ENCODE measurements around the gene GIMAP1. TPM values are rescaled to one million over a fixed set of nuclear protein-coding genes. Genes with fewer than 3 reads are reported as not detected.

Gene GIMAP1
- total RNA-seq, 1 experiment from 2014 or later = not detected

DNA sequence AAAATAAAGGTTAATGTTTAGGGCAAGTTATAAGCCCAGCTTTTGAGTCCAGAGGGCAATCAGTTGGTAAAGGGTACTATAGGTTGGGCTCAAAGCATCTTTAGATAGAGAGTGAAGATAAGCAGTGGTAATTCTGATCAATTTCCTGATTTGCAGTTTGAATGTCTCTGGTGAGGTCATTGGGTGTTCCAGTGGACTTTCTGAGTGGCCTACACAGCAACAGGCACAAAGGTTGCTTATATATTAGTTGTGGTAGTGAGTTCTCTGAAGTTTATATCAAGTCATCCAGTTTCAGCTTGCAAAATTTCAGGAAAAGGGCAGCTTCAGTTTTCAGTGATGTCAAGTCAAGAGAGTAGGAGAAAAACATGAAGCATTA is 49.9 kb downstream of the GIMAP1 start (continued):
- TF ChIP-seq, protein P1, sequence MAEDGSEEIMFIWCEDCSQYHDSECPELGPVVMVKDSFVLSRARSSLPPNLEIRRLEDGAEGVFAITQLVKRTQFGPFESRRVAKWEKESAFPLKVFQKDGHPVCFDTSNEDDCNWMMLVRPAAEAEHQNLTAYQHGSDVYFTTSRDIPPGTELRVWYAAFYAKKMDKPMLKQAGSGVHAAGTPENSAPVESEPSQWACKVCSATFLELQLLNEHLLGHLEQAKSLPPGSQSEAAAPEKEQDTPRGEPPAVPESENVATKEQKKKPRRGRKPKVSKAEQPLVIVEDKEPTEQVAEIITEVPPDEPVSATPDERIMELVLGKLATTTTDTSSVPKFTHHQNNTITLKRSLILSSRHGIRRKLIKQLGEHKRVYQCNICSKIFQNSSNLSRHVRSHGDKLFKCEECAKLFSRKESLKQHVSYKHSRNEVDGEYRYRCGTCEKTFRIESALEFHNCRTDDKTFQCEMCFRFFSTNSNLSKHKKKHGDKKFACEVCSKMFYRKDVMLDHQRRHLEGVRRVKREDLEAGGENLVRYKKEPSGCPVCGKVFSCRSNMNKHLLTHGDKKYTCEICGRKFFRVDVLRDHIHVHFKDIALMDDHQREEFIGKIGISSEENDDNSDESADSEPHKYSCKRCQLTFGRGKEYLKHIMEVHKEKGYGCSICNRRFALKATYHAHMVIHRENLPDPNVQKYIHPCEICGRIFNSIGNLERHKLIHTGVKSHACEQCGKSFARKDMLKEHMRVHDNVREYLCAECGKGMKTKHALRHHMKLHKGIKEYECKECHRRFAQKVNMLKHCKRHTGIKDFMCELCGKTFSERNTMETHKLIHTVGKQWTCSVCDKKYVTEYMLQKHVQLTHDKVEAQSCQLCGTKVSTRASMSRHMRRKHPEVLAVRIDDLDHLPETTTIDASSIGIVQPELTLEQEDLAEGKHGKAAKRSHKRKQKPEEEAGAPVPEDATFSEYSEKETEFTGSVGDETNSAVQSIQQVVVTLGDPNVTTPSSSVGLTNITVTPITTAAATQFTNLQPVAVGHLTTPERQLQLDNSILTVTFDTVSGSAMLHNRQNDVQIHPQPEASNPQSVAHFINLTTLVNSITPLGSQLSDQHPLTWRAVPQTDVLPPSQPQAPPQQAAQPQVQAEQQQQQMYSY (CRISPR knock-in tag; IDR thresholded peaks at IDR 0.05) = no peak
- TF ChIP-seq, protein P2, sequence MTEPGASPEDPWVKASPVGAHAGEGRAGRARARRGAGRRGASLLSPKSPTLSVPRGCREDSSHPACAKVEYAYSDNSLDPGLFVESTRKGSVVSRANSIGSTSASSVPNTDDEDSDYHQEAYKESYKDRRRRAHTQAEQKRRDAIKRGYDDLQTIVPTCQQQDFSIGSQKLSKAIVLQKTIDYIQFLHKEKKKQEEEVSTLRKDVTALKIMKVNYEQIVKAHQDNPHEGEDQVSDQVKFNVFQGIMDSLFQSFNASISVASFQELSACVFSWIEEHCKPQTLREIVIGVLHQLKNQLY (CRISPR knock-in tag; IDR thresholded peaks at IDR 0.05) = no peak
- TF ChIP-seq, protein P3, sequence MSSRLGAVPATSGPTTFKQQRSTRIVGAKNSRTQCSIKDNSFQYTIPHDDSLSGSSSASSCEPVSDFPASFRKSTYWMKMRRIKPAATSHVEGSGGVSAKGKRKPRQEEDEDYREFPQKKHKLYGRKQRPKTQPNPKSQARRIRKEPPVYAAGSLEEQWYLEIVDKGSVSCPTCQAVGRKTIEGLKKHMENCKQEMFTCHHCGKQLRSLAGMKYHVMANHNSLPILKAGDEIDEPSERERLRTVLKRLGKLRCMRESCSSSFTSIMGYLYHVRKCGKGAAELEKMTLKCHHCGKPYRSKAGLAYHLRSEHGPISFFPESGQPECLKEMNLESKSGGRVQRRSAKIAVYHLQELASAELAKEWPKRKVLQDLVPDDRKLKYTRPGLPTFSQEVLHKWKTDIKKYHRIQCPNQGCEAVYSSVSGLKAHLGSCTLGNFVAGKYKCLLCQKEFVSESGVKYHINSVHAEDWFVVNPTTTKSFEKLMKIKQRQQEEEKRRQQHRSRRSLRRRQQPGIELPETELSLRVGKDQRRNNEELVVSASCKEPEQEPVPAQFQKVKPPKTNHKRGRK (CRISPR knock-in tag; IDR thresholded peaks at IDR 0.05; ENCODE audit: borderline replicate concordance) = no peak
- TF ChIP-seq NR1H2 (CRISPR knock-in tag; IDR thresholded peaks at IDR 0.05) (no peak), PRRX2 (CRISPR knock-in tag; IDR thresholded peaks at IDR 0.05) (no peak), NR2C2 (CRISPR knock-in tag; IDR thresholded peaks at IDR 0.05) (no peak)
- TF ChIP-seq, protein P4, sequence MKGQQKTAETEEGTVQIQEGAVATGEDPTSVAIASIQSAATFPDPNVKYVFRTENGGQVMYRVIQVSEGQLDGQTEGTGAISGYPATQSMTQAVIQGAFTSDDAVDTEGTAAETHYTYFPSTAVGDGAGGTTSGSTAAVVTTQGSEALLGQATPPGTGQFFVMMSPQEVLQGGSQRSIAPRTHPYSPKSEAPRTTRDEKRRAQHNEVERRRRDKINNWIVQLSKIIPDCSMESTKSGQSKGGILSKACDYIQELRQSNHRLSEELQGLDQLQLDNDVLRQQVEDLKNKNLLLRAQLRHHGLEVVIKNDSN (CRISPR knock-in tag; IDR thresholded peaks at IDR 0.05) = no peak

DNA sequence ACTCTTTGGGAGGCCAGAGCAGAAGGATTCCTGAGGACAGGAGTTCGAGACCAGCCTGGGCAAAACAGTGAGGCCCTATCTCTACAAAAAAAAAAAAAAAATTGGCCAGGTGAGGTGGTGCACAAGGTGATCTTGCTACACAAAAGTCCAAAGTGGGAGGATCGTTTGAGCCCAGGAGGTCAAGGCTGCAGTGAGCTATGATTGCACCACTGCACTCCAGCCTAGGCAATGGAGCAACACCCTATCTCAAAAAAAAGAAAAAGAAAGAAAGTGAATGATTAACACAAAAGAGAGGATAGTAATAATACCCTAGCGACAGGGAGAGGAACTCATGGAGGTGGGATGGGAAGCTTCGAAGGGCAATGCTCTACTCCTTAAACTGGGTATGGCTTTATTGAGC is 53.4 kb downstream of the GIMAP1 start:
- POLR2A ChIA-PET = no interaction called here
- Mint-ChIP-seq H3K4me1 (peaks cover 10% of the 10 kb centered on the region), H3K36me3 (0 out of 2 replicates have a peak, but pooled peaks cover 2% of the 10 kb centered on the region), H3K9me3 (peaks cover 24% of the 10 kb centered on the region), H3K27me3 (ENCODE audit: low read depth) (peaks cover 13% of the 10 kb centered on the region; the same call in 1 of the 2 replicates), H3K4me3 (no peak overlapping the region), H3K27ac (no peak overlapping the region)
- ATAC-seq (no peak), DNase-seq (ENCODE audit: low spot score) (no peak)
- TF ChIP-seq, protein P5, sequence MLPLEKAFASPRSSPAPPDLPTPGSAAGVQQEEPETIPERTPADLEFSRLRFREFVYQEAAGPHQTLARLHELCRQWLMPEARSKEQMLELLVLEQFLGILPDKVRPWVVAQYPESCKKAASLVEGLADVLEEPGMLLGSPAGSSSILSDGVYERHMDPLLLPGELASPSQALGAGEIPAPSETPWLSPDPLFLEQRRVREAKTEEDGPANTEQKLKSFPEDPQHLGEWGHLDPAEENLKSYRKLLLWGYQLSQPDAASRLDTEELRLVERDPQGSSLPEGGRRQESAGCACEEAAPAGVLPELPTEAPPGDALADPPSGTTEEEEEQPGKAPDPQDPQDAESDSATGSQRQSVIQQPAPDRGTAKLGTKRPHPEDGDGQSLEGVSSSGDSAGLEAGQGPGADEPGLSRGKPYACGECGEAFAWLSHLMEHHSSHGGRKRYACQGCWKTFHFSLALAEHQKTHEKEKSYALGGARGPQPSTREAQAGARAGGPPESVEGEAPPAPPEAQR (CRISPR knock-in tag; IDR thresholded peaks at IDR 0.05) = no peak
- TF ChIP-seq ZNF423 (CRISPR knock-in tag; IDR thresholded peaks at IDR 0.05) (no peak), NFYB (CRISPR knock-in tag; conservative IDR thresholded peaks at IDR 0.05; ENCODE audit: low read depth) (no peak), TCF7 (CRISPR knock-in tag; IDR thresholded peaks at IDR 0.05; ENCODE audit: low read depth) (no peak), ESRRA (CRISPR knock-in tag; IDR thresholded peaks at IDR 0.05; ENCODE audit: borderline replicate concordance) (no peak), JUN (CRISPR knock-in tag; IDR thresholded peaks at IDR 0.05) (no peak), RORB (CRISPR knock-in tag; IDR thresholded peaks at IDR 0.05) (no peak), CREM (CRISPR knock-in tag; IDR thresholded peaks at IDR 0.05) (no peak), FOXP1 (CRISPR knock-in tag; IDR thresholded peaks at IDR 0.05; ENCODE audit: borderline replicate concordance) (no peak)
- TF ChIP-seq, protein P6, sequence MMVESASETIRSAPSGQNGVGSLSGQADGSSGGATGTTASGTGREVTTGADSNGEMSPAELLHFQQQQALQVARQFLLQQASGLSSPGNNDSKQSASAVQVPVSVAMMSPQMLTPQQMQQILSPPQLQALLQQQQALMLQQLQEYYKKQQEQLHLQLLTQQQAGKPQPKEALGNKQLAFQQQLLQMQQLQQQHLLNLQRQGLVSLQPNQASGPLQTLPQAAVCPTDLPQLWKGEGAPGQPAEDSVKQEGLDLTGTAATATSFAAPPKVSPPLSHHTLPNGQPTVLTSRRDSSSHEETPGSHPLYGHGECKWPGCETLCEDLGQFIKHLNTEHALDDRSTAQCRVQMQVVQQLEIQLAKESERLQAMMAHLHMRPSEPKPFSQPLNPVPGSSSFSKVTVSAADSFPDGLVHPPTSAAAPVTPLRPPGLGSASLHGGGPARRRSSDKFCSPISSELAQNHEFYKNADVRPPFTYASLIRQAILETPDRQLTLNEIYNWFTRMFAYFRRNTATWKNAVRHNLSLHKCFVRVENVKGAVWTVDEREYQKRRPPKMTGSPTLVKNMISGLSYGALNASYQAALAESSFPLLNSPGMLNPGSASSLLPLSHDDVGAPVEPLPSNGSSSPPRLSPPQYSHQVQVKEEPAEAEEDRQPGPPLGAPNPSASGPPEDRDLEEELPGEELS (CRISPR knock-in tag; IDR thresholded peaks at IDR 0.05) = no peak
- TF ChIP-seq, protein P7, sequence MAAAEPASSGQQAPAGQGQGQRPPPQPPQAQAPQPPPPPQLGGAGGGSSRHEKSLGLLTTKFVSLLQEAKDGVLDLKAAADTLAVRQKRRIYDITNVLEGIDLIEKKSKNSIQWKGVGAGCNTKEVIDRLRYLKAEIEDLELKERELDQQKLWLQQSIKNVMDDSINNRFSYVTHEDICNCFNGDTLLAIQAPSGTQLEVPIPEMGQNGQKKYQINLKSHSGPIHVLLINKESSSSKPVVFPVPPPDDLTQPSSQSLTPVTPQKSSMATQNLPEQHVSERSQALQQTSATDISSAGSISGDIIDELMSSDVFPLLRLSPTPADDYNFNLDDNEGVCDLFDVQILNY (CRISPR knock-in tag; IDR thresholded peaks at IDR 0.05) = no peak
- TF ChIP-seq, protein P8, sequence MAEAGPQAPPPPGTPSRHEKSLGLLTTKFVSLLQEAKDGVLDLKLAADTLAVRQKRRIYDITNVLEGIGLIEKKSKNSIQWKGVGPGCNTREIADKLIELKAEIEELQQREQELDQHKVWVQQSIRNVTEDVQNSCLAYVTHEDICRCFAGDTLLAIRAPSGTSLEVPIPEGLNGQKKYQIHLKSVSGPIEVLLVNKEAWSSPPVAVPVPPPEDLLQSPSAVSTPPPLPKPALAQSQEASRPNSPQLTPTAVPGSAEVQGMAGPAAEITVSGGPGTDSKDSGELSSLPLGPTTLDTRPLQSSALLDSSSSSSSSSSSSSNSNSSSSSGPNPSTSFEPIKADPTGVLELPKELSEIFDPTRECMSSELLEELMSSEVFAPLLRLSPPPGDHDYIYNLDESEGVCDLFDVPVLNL (CRISPR knock-in tag; IDR thresholded peaks at IDR 0.05; ENCODE audit: borderline replicate concordance, low read depth) = no peak
- TF ChIP-seq, protein P9, sequence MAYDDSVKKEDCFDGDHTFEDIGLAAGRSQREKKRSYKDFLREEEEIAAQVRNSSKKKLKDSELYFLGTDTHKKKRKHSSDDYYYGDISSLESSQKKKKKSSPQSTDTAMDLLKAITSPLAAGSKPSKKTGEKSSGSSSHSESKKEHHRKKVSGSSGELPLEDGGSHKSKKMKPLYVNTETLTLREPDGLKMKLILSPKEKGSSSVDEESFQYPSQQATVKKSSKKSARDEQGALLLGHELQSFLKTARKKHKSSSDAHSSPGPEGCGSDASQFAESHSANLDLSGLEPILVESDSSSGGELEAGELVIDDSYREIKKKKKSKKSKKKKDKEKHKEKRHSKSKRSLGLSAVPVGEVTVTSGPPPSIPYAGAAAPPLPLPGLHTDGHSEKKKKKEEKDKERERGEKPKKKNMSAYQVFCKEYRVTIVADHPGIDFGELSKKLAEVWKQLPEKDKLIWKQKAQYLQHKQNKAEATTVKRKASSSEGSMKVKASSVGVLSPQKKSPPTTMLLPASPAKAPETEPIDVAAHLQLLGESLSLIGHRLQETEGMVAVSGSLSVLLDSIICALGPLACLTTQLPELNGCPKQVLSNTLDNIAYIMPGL (CRISPR knock-in tag; IDR thresholded peaks at IDR 0.05) = no peak
- CTCF ChIA-PET = interaction anchor here (0.7 to 1.2 kb wide), 2 partner anchors 10 to 216 kb away, joined by 3 to 5 read pairs; no protein-coding TSS in a partner anchor

Data from WTC11 (cell line).